CD4-positive, CD25-positive, alpha-beta regulatory T cell (primary cell): ENCODE data around the gene PCGF6. TPM values are rescaled to one million over a fixed set of nuclear protein-coding genes. Genes with fewer than 3 reads are reported as not detected.
"Not testable (repeated sequence)": the region's sequence is repeated elsewhere in the genome, so short reads cannot be mapped to it uniquely, and the experiment has no call there.

Experiments used
- ATAC-seq, 2 donors: fragments of 150-1000 bp; cut with Tn5 transposase; one replicate each; pipeline ENCODE4 v1.10.0; 2021; ENCODE audit warnings: low read depth in 2 of 2, moderate number of reproducible peaks in 2 of 2, moderate library complexity in 1 of 2
- DNase-seq, 3 donors: peaks; one replicate each; pipeline versions ENCODE4 v3.0.0 to v3.0.0-alpha.2; 2012 to 2022; ENCODE audit warnings: mixed read lengths in 1 of 3
- H3K27ac ChIP-seq: one replicate; pipeline ENCODE4 v1.7.0; 2013; ENCODE audit warnings: mild to moderate bottlenecking, low read length; ENCODE audit not compliant: insufficient read depth, poor library complexity, severe bottlenecking
- H3K27me3 ChIP-seq: one replicate; pipeline ENCODE4 v1.7.0; 2013; ENCODE audit warnings: low read length; ENCODE audit not compliant: control insufficient read depth, insufficient read depth
- H3K36me3 ChIP-seq: one replicate; pipeline ENCODE4 v1.7.0; 2013; ENCODE audit warnings: mild to moderate bottlenecking, low read length, moderate library complexity; ENCODE audit not compliant: control insufficient read depth, insufficient read depth
- H3K4me1 ChIP-seq: 2 replicates; pipeline ENCODE4 v1.7.0; 2013; ENCODE audit warnings: mild to moderate bottlenecking, low read length; ENCODE audit not compliant: insufficient read depth, control insufficient read depth, poor library complexity, severe bottlenecking
- H3K4me3 ChIP-seq: one replicate; pipeline ENCODE4 v1.7.0; 2013; ENCODE audit warnings: low read depth, mild to moderate bottlenecking, low read length, moderate library complexity
- H3K9me3 ChIP-seq, 2 experiments: 1 replicate in 1 of 2; 2 replicates in 1 of 2; pipeline ENCODE4 v1.7.0; 2013; ENCODE audit warnings: low read length in 2 of 2, mild to moderate bottlenecking in 1 of 2, moderate library complexity in 1 of 2; ENCODE audit not compliant: control insufficient read depth in 2 of 2
- H3K27ac Mint-ChIP-seq, 3 donors: one replicate each; pipeline ENCODE4 v1.8.0; 2020 to 2022; ENCODE audit warnings: mild to moderate bottlenecking in 3 of 3, mixed read lengths in 3 of 3, moderate library complexity in 2 of 3
- H3K27me3 Mint-ChIP-seq: one replicate; pipeline ENCODE4 v1.8.0; 2022; ENCODE audit warnings: mild to moderate bottlenecking, mixed read lengths
- H3K36me3 Mint-ChIP-seq: one replicate; pipeline ENCODE4 v1.8.0; 2020; ENCODE audit warnings: mixed read lengths
- H3K4me1 Mint-ChIP-seq, 4 donors: one replicate each; pipeline ENCODE4 v1.8.0; 2020 to 2022; ENCODE audit warnings: mixed read lengths in 4 of 4, mild to moderate bottlenecking in 1 of 4
- H3K4me3 Mint-ChIP-seq, 4 donors: one replicate each; pipeline ENCODE4 v1.8.0; 2020 to 2022; ENCODE audit warnings: mild to moderate bottlenecking in 4 of 4, mixed read lengths in 4 of 4, moderate library complexity in 3 of 4
- H3K9me3 Mint-ChIP-seq, 7 donors: one replicate each; pipeline ENCODE4 v1.8.0; 2020 to 2022; ENCODE audit warnings: mixed read lengths in 7 of 7, mild to moderate bottlenecking in 3 of 7, moderate library complexity in 2 of 7
- polyA plus RNA-seq, 4 donors: library from polyadenylated mRNA; unstranded; fragments of 300-500 nt; fragmentation: Illumina TruSeq; gene quantifications; one replicate each; pipeline ENCODE4 v1.2.3, GENCODE V29; 2021
- total RNA-seq: library from RNA; stranded (reverse); gene quantifications from one replicate; pipeline ENCODE4 v1.2.3, GENCODE V29; 2022

Gene PCGF6
- total and polyA plus RNA-seq, 5 donors from 2014 or later: 6.0 to 10.4 (median 9.0) TPM

- peaks cover 50% of the 10 kb centered on the region for H3K36me3 ChIP-seq
- peaks cover 33% of the 10 kb centered on the region for H3K36me3 Mint-ChIP-seq
- H3K27me3 ChIP-seq: no peaks in the 10 kb centered on the region
- H3K4me1 Mint-ChIP-seq: peaks cover 14 to 35% (median 24%) of the 10 kb centered on the region in 4 donors
- peak overlapping the region in 1 of 3 donors; percentile 26 for H3K27ac Mint-ChIP-seq
- no peaks in the 10 kb centered on the region for H3K9me3 ChIP-seq
- no peak overlapping the region for H3K4me3 ChIP-seq
- H3K27me3 Mint-ChIP-seq: no peaks in the 10 kb centered on the region
- no peak overlapping the region for H3K27ac ChIP-seq
- peaks cover 17% of the 10 kb centered on the region for H3K4me1 ChIP-seq
- H3K4me3 Mint-ChIP-seq: no peak overlapping the region
- ATAC-seq (no peak), DNase-seq (peak in 1 of 3 donors; percentile 24)
- H3K9me3 Mint-ChIP-seq: no peaks in the 10 kb centered on the region
Measured at GRCh38 chr10:103374263-103374662, 23.3 kb upstream of the PCGF6 start.

- Histone ChIP-seq H3K9me3 (no peaks in the 10 kb centered on the region), H3K4me1 (peaks cover 23% of the 10 kb centered on the region), H3K36me3 (peaks cover 43% of the 10 kb centered on the region), H3K27me3 (no peaks in the 10 kb centered on the region), H3K27ac (no peak overlapping the region), H3K4me3 (no peak overlapping the region)
- ATAC-seq (no peak), DNase-seq (peak in 1 of 3 donors; percentile 15)
- Mint-ChIP-seq H3K27me3 (no peaks in the 10 kb centered on the region), H3K4me1 (peaks cover 16 to 40% (median 26%) of the 10 kb centered on the region in 4 donors), H3K4me3 (peak overlapping the region in 2 of 4 donors; percentile 40 to 66), H3K36me3 (peaks cover 31% of the 10 kb centered on the region), H3K27ac (peak overlapping the region in 1 of 3 donors; percentile 88), H3K9me3 (no peaks in the 10 kb centered on the region)
Measured at GRCh38 chr10:103373544-103373943, 22.6 kb upstream of the PCGF6 start.

- Histone ChIP-seq H3K27me3 (no peaks in the 10 kb centered on the region), H3K36me3 (peaks cover 1% of the 10 kb centered on the region), H3K4me1 (peaks cover 27% of the 10 kb centered on the region), H3K4me3 (peak within 1 kb of the TSS; percentile 99), H3K27ac (peak within 1 kb of the TSS; percentile 87), H3K9me3 (no peaks in the 10 kb centered on the region)
- H3K4me3 Mint-ChIP-seq: peak within 1 kb of the TSS; percentile 97 to 100 (median 98)
- H3K4me1 Mint-ChIP-seq: peaks cover 6 to 33% (median 22%) of the 10 kb centered on the region in 4 donors
- H3K9me3 Mint-ChIP-seq: peaks cover 0 to 2% (median 0%) of the 10 kb centered on the region in 7 donors
- H3K27ac Mint-ChIP-seq: peak within 1 kb of the TSS; percentile 91 to 95 (median 92)
- peak; percentile 85 to 97 (median 93) for DNase-seq
- H3K27me3 Mint-ChIP-seq: no peaks in the 10 kb centered on the region
- peak; percentile 65 to 73 for ATAC-seq
- peaks cover 3% of the 10 kb centered on the region for H3K36me3 Mint-ChIP-seq
Measured at GRCh38 chr10:103367782-103368518, 17.0 kb upstream of the PCGF6 start, which contains the start of gene TAF5. TAF5 (plus strand) TSS chr10:103367976; CDS start chr10:103367990, 14 bp downstream.

- H3K4me1 ChIP-seq: peaks cover 27% of the 10 kb centered on the region
- peaks cover 3% of the 10 kb centered on the region for H3K36me3 Mint-ChIP-seq
- ATAC-seq (no peak), DNase-seq (peak in 1 of 3 donors; percentile 5)
- peak overlapping the region; percentile 97 to 100 (median 98) for H3K4me3 Mint-ChIP-seq
- H3K9me3 ChIP-seq: no peaks in the 10 kb centered on the region
- no peaks in the 10 kb centered on the region for H3K27me3 ChIP-seq
- peaks cover 6 to 33% (median 22%) of the 10 kb centered on the region in 4 donors for H3K4me1 Mint-ChIP-seq
- peak overlapping the region; percentile 99 for H3K4me3 ChIP-seq
- no peaks in the 10 kb centered on the region for H3K36me3 ChIP-seq
- H3K27ac ChIP-seq: peak overlapping the region; percentile 87
- H3K27ac Mint-ChIP-seq: peak overlapping the region; percentile 91 to 95 (median 92)
- peaks cover 0 to 2% (median 0%) of the 10 kb centered on the region in 7 donors for H3K9me3 Mint-ChIP-seq
- no peaks in the 10 kb centered on the region for H3K27me3 Mint-ChIP-seq
Measured at GRCh38 chr10:103367379-103367781, 16.4 kb upstream of the PCGF6 start.

- not testable (repeated sequence) for H3K36me3 Mint-ChIP-seq, ATAC-seq
Measured at GRCh38 chr10:103360791-103361190, 9.9 kb upstream of the PCGF6 start.

GRCh38 chr10:103359493-103359892 lies 8.6 kb upstream of the PCGF6 start:
- H3K9me3 Mint-ChIP-seq, H3K27ac ChIP-seq, H3K27ac Mint-ChIP-seq, H3K4me3 ChIP-seq, H3K4me1 ChIP-seq, H3K9me3 ChIP-seq, H3K36me3 Mint-ChIP-seq, H3K4me3 Mint-ChIP-seq, ATAC-seq, H3K4me1 Mint-ChIP-seq, DNase-seq, H3K27me3 ChIP-seq, H3K36me3 ChIP-seq, H3K27me3 Mint-ChIP-seq: not testable (repeated sequence)

More at GRCh38 chr10:103360791-103361190, 9.9 kb upstream of the PCGF6 start:
- not testable (repeated sequence) for H3K36me3 ChIP-seq, DNase-seq, H3K9me3 ChIP-seq, H3K27me3 Mint-ChIP-seq, H3K27ac Mint-ChIP-seq, H3K4me1 ChIP-seq, H3K4me3 Mint-ChIP-seq, H3K4me3 ChIP-seq, H3K4me1 Mint-ChIP-seq, H3K9me3 Mint-ChIP-seq, H3K27me3 ChIP-seq, H3K27ac ChIP-seq

GRCh38 chr10:103355906-103356599 lies 5.1 kb upstream of the PCGF6 start:
- H3K9me3 ChIP-seq: no peaks in the 10 kb centered on the region
- no peak for DNase-seq
- Mint-ChIP-seq H3K4me3 (no peak overlapping the region), H3K9me3 (no peaks in the 10 kb centered on the region), H3K4me1 (peaks cover 0 to 5% (median 4%) of the 10 kb centered on the region in 4 donors), H3K27me3 (peaks cover 7% of the 10 kb centered on the region), H3K36me3 (no peaks in the 10 kb centered on the region), H3K27ac (no peak overlapping the region)
- H3K4me3 ChIP-seq: no peak overlapping the region
- ATAC-seq: no peak
- H3K4me1 ChIP-seq: no peaks in the 10 kb centered on the region
- H3K27me3 ChIP-seq: no peaks in the 10 kb centered on the region
- H3K27ac ChIP-seq: no peak overlapping the region
- no peaks in the 10 kb centered on the region for H3K36me3 ChIP-seq
